HCT116 (cell line): ENCODE data around the gene SLC9A7. TPM values are rescaled to one million over a fixed set of nuclear protein-coding genes. Genes with fewer than 3 reads are reported as not detected.
A peak's percentile ranks its signal among the peaks of the same experiment; 100 is the strongest.

Experiments
- ATAC-seq: fragments of 200-7000 bp; cut with Tn5 transposase; 2 replicates; pipeline ENCODE4 v1.9.1; 2020; ENCODE audit warnings: mild to moderate bottlenecking, moderate library complexity
- BruUV-seq: library from RNA; stranded (reverse); fragments of 400-500 nt; replicated peaks from 2 replicates; lab custom pipeline; 2021; lab: Mats Ljungman, UMichigan
- CTCF ChIA-PET: fragments of 300-600 bp; sonication (Branson Sonifier 250); formaldehyde crosslinking; loops from one replicate; lab custom pipeline; 2021; ENCODE audit warnings: antibody characterized with exemption; lab: Charles Lee
- POLR2A ChIA-PET: fragments of 300-600, 350-600 bp; sonication (Branson Sonifier 250); formaldehyde crosslinking; loops from one replicate; lab custom pipeline; 2021; ENCODE audit warnings: antibody characterized with exemption; lab: Charles Lee
- RAD21 ChIA-PET, 2 experiments: fragments of 300-600 bp; sonication (Branson Sonifier 250); formaldehyde crosslinking; loops; one replicate each; lab custom pipeline; 2023; ENCODE audit warnings: low total read pairs in 2 of 2; ENCODE audit not compliant: uncharacterized antibody in 2 of 2, unreplicated experiment in 2 of 2, low non-redundant PET in 1 of 2; lab: Charles Lee
- DNase-seq: peaks from one replicate; pipeline ENCODE4 v3.0.0-alpha.2; 2010; ENCODE audit warnings: low read depth, low spot score
- H2AFZ ChIP-seq: fragments of 200-600 bp; shearing (Covaris generic), sonication (generic); 2 replicates; pipeline ENCODE4 v1.6.1; 2017; ENCODE audit warnings: low read depth, mixed run types, mixed read lengths, antibody characterized with exemption, low read length; ENCODE audit not compliant: poor library complexity, severe bottlenecking
- H3K27ac ChIP-seq: 2 replicates; pipeline ENCODE4 v1.5.1; 2012; ENCODE audit warnings: low read depth, low read length
- H3K27me3 ChIP-seq: fragments of 200-600 bp; sonication (generic); 2 replicates; pipeline ENCODE4 v1.6.1; 2016; ENCODE audit warnings: mixed run types, low read length, mixed read lengths; ENCODE audit not compliant: insufficient read depth
- H3K36me3 ChIP-seq, 2 experiments: fragments of 200-500 bp in 1 of 2; fragments of 200-600 bp in 1 of 2; sonication (Bioruptor generic) in 1 of 2; sonication (generic) in 1 of 2; 2 replicates each; pipeline versions ENCODE4 v1.5.1 to v1.6.1; 2014 to 2016; ENCODE audit warnings: low read length in 2 of 2, inconsistent platforms in 1 of 2, mixed read lengths in 1 of 2, mixed run types in 1 of 2; ENCODE audit not compliant: insufficient read depth in 2 of 2, control insufficient read depth in 1 of 2
- H3K4me1 ChIP-seq, 2 experiments: fragments of 200-600 bp in 1 of 2; sonication (generic) in 1 of 2; 2 replicates each; pipeline versions ENCODE4 v1.5.1 to v1.6.1; 2012 to 2017; ENCODE audit warnings: low read length in 2 of 2, inconsistent platforms in 1 of 2, mild to moderate bottlenecking in 1 of 2, mixed read lengths in 1 of 2, mixed run types in 1 of 2, moderate library complexity in 1 of 2; ENCODE audit not compliant: insufficient read depth in 2 of 2, control insufficient read depth in 1 of 2
- H3K4me2 ChIP-seq: fragments of 200-600 bp; sonication (generic); 2 replicates; pipeline ENCODE4 v1.6.1; 2017; ENCODE audit warnings: mixed run types, low read length, mixed read lengths
- H3K4me3 ChIP-seq, 2 experiments: fragments of 200-600 bp in 1 of 2; sonication (generic) in 1 of 2; replicated peaks in 1 of 2; 2 replicates each; pipeline ENCODE4 v1.5.1; 2011 to 2016; ENCODE audit warnings: low read length in 2 of 2, control low read depth in 1 of 2, low read depth in 1 of 2, mild to moderate bottlenecking in 1 of 2, mixed read lengths in 1 of 2, mixed run types in 1 of 2
- H3K79me2 ChIP-seq: fragments of 200-600 bp; sonication (generic); 2 replicates; pipeline ENCODE4 v1.6.1; 2017; ENCODE audit warnings: mild to moderate bottlenecking, mixed run types, low read length, moderate library complexity, mixed read lengths; ENCODE audit not compliant: insufficient read depth
- H3K9ac ChIP-seq: fragments of 200-600 bp; sonication (generic); 2 replicates; pipeline ENCODE4 v1.6.1; 2016; ENCODE audit warnings: low read length, mixed read lengths
- H3K9me2 ChIP-seq: fragments of 200-600 bp; sonication (generic), shearing (Covaris generic); 2 replicates; pipeline ENCODE4 v1.6.1; 2017; ENCODE audit warnings: mixed run types, mild to moderate bottlenecking, moderate library complexity; ENCODE audit not compliant: insufficient read depth
- H3K9me3 ChIP-seq, 2 experiments: fragments of 200-500 bp in 1 of 2; fragments of 200-600 bp in 1 of 2; sonication (Bioruptor generic) in 1 of 2; sonication (generic) in 1 of 2; 2 replicates each; pipeline ENCODE4 v1.6.1; 2014 to 2017; ENCODE audit warnings: low read length in 2 of 2, mixed read lengths in 2 of 2, inconsistent platforms in 1 of 2, low read depth in 1 of 2, mild to moderate bottlenecking in 1 of 2, mixed run types in 1 of 2, moderate library complexity in 1 of 2; ENCODE audit not compliant: control insufficient read depth in 1 of 2, insufficient read depth in 1 of 2
- H4K20me1 ChIP-seq: fragments of 200-600 bp; sonication (generic), shearing (Covaris generic); 2 replicates; pipeline ENCODE4 v1.6.1; 2017; ENCODE audit warnings: mixed run types, mild to moderate bottlenecking, moderate library complexity; ENCODE audit not compliant: insufficient read depth
- CBX3 ChIP-seq: IDR thresholded peaks from 2 replicates; pipeline ENCODE4 v1.6.1; 2012; ENCODE audit warnings: low read depth
- CEBPB ChIP-seq: IDR thresholded peaks from 2 replicates; pipeline ENCODE4 v1.6.1; 2012; ENCODE audit warnings: low read depth
- EGR1 ChIP-seq: IDR thresholded peaks from 2 replicates; pipeline ENCODE4 v1.6.1; 2012; ENCODE audit warnings: low read depth
- ELF1 ChIP-seq: IDR thresholded peaks from 2 replicates; pipeline ENCODE4 v1.6.1; 2012; ENCODE audit warnings: low read depth, borderline replicate concordance
- EZH2 ChIP-seq: fragments of 200-600 bp; sonication (generic); IDR thresholded peaks from 2 replicates; pipeline ENCODE4 v1.6.1; 2017; ENCODE audit warnings: antibody characterized with exemption, mixed run types
- EZH2phosphoT487 ChIP-seq: fragments of 200-600 bp; IDR thresholded peaks from 2 replicates; pipeline ENCODE4 v1.6.1; 2018; ENCODE audit warnings: antibody characterized with exemption, borderline replicate concordance
- FOSL1 ChIP-seq: IDR thresholded peaks from 2 replicates; pipeline ENCODE4 v1.6.1; 2012; ENCODE audit warnings: low read depth
- JUND ChIP-seq: IDR thresholded peaks from 2 replicates; pipeline ENCODE4 v1.6.1; 2012
- POLR2A ChIP-seq: IDR thresholded peaks from 2 replicates; pipeline ENCODE4 v1.7.0; 2011; ENCODE audit warnings: borderline replicate concordance; ENCODE audit not compliant: insufficient read depth, insufficient read length; ENCODE audit errors: extremely low read depth
- POLR2AphosphoS5 ChIP-seq: IDR thresholded peaks from 2 replicates; pipeline ENCODE4 v1.6.1; 2011; ENCODE audit warnings: mild to moderate bottlenecking, low read depth, low read length, moderate library complexity
- RAD21 ChIP-seq: IDR thresholded peaks from 2 replicates; pipeline ENCODE4 v1.6.1; 2012; ENCODE audit warnings: low read depth, mild to moderate bottlenecking
- SIN3A ChIP-seq: IDR thresholded peaks from 2 replicates; pipeline ENCODE4 v1.6.1; 2012; ENCODE audit warnings: low read depth
- SP1 ChIP-seq: IDR thresholded peaks from 2 replicates; pipeline ENCODE4 v1.6.1; 2012; ENCODE audit warnings: low read depth
- SRF ChIP-seq: IDR thresholded peaks from 2 replicates; pipeline ENCODE4 v1.6.1; 2012; ENCODE audit warnings: low read depth
- TCF7L2 ChIP-seq: IDR thresholded peaks from 2 replicates; pipeline ENCODE4 v1.7.0; 2011; ENCODE audit warnings: borderline replicate concordance, inconsistent platforms; ENCODE audit not compliant: insufficient read depth, insufficient read length; ENCODE audit errors: extremely low read depth
- YY1 ChIP-seq: IDR thresholded peaks from 2 replicates; pipeline ENCODE4 v1.6.1; 2011; ENCODE audit warnings: low read length, low read depth, moderate library complexity, mild to moderate bottlenecking; ENCODE audit not compliant: insufficient replicate concordance; ENCODE audit errors: extremely low read depth
- ZFX ChIP-seq: fragments of 450-650 bp; IDR thresholded peaks from 2 replicates; pipeline ENCODE4 v1.6.1; 2017
- intact Hi-C: fragments of 100-400 bp; cut with micrococcal nuclease; formaldehyde crosslinking; loops from 2 replicates; pipeline ENCODE4 v1.10.0; 2022
- total RNA-seq: library from RNA; stranded (reverse); gene quantifications from one replicate; pipeline ENCODE4 v1.2.1, GENCODE V29; 2021; ENCODE audit not compliant: unreplicated experiment
- TF ChIP-seq, protein P1 (sequence below): IDR thresholded peaks from 2 replicates; pipeline ENCODE4 v1.6.1; 2012
- TF ChIP-seq, protein P2 (sequence below), 3 experiments: fragments of 200-600 bp in 1 of 3; sonication (generic) in 1 of 3; IDR thresholded peaks in 2 of 3; conservative IDR thresholded peaks in 1 of 3; 2 replicates each; pipeline ENCODE4 v1.5.1; 2012 to 2017; ENCODE audit warnings: low read depth in 2 of 3, low read length in 2 of 3, antibody characterized with exemption in 1 of 3, borderline replicate concordance in 1 of 3, control low read depth in 1 of 3, mild to moderate bottlenecking in 1 of 3, mixed read lengths in 1 of 3, mixed run types in 1 of 3, moderate library complexity in 1 of 3; ENCODE audit not compliant: insufficient read depth in 1 of 3
- TF ChIP-seq, protein P3 (sequence below): IDR thresholded peaks from 2 replicates; pipeline ENCODE4 v1.6.1; 2012; ENCODE audit warnings: low read depth
- TF ChIP-seq, protein P4 (sequence below): IDR thresholded peaks from 2 replicates; pipeline ENCODE4 v1.6.1; 2012

The SLC9A7 gene
- total RNA-seq, 1 experiment from 2014 or later: 18.6 TPM

DNA sequence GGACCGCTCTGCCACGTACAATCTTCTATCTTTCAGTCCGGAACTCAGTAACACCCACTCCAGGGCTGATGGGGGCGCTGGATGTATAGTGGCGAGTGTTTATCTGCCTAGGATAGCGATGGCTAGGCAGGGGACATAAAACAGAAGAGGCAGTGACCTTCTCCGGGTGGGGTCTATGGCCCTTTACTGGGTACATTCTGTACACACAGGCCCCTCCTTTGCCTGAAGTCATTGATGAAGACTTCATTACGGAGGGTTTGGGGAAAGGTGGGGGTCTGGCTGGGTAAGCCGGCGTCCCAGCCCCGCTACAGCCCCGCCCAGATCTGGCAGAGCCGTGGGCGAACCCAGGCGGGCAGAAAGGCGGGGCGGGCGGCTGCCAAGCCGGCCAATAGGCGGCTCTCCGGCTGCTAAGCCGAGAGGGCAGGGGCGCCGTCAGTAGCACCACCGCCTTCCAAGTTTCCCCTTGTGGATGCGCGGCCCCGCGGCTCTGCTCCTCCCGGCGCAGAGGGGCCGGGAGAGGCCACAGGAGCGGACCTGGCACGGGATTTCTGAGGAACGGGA is 185.5 kb downstream of the SLC9A7 start, which contains the start of gene CHST7:
Gene CHST7 (plus strand): TSS at position 435 of the 561 bp plus-strand sequence. CDS start 167 bp downstream, outside the sequence.
- Histone ChIP-seq H4K20me1 (no peaks in the 10 kb centered on the region), H3K9me3 (no peaks in the 10 kb centered on the region), H2AFZ (peak within 1 kb of the TSS; percentile 54), H3K36me3 (no peaks in the 10 kb centered on the region), H3K27me3 (no peaks in the 10 kb centered on the region), H3K79me2 (peaks cover 8% of the 10 kb centered on the region; the same call in 1 of the 2 replicates), H3K27ac (peak within 1 kb of the TSS; percentile 86), H3K9ac (peak within 1 kb of the TSS; percentile 65), H3K4me2 (peak within 1 kb of the TSS; percentile 81), H3K9me2 (no peaks in the 10 kb centered on the region), H3K4me3 (peak within 1 kb of the TSS; percentile 51 to 62), H3K4me1 (peaks cover 8 to 40% of the 10 kb centered on the region in 2 experiments; a peak in 3 of 4 replicates)
- BruUV-seq: no TSS peak
- DNase-seq: peak; percentile 46
- ChIA-PET CTCF (interaction anchor here (0.5 kb wide), 1 partner anchor 115 kb away, joined by 3 read pairs; no protein-coding TSS in a partner anchor), POLR2A (interaction anchor here (1.3 kb wide), 1 partner anchor 9 kb away, joined by 3 read pairs; no protein-coding TSS in a partner anchor), RAD21 (no interaction called here)
- intact Hi-C loops: no loop called here
- ATAC-seq: peak; percentile 89
- TF ChIP-seq EZH2phosphoT487: no peak
- TF ChIP-seq, protein P1, sequence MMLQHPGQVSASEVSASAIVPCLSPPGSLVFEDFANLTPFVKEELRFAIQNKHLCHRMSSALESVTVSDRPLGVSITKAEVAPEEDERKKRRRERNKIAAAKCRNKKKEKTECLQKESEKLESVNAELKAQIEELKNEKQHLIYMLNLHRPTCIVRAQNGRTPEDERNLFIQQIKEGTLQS: no peak
- TF ChIP-seq SRF: no peak
- TF ChIP-seq RAD21: peak; percentile 59
- no peak for TF ChIP-seq POLR2A
- no peak for TF ChIP-seq EZH2
- TF ChIP-seq CEBPB: no peak
- no peak for TF ChIP-seq SP1
- no peak for TF ChIP-seq FOSL1
- peak; percentile 33; the same call in 1 of the 2 replicates for TF ChIP-seq POLR2AphosphoS5
- no peak for TF ChIP-seq SIN3A
- no peak for TF ChIP-seq JUND
- TF ChIP-seq, protein P2, sequence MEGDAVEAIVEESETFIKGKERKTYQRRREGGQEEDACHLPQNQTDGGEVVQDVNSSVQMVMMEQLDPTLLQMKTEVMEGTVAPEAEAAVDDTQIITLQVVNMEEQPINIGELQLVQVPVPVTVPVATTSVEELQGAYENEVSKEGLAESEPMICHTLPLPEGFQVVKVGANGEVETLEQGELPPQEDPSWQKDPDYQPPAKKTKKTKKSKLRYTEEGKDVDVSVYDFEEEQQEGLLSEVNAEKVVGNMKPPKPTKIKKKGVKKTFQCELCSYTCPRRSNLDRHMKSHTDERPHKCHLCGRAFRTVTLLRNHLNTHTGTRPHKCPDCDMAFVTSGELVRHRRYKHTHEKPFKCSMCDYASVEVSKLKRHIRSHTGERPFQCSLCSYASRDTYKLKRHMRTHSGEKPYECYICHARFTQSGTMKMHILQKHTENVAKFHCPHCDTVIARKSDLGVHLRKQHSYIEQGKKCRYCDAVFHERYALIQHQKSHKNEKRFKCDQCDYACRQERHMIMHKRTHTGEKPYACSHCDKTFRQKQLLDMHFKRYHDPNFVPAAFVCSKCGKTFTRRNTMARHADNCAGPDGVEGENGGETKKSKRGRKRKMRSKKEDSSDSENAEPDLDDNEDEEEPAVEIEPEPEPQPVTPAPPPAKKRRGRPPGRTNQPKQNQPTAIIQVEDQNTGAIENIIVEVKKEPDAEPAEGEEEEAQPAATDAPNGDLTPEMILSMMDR (IDR thresholded peaks at IDR 0.05 in 2 of 3, conservative IDR thresholded peaks at IDR 0.05 in 1 of 3; ENCODE audit: borderline replicate concordance in 1 of 3, insufficient read depth in 1 of 3, low read depth in 2 of 3, low read length in 2 of 3): peak; percentile 33 to 51 (median 38); a peak in 3 of 6 replicates
- TF ChIP-seq, protein P3, sequence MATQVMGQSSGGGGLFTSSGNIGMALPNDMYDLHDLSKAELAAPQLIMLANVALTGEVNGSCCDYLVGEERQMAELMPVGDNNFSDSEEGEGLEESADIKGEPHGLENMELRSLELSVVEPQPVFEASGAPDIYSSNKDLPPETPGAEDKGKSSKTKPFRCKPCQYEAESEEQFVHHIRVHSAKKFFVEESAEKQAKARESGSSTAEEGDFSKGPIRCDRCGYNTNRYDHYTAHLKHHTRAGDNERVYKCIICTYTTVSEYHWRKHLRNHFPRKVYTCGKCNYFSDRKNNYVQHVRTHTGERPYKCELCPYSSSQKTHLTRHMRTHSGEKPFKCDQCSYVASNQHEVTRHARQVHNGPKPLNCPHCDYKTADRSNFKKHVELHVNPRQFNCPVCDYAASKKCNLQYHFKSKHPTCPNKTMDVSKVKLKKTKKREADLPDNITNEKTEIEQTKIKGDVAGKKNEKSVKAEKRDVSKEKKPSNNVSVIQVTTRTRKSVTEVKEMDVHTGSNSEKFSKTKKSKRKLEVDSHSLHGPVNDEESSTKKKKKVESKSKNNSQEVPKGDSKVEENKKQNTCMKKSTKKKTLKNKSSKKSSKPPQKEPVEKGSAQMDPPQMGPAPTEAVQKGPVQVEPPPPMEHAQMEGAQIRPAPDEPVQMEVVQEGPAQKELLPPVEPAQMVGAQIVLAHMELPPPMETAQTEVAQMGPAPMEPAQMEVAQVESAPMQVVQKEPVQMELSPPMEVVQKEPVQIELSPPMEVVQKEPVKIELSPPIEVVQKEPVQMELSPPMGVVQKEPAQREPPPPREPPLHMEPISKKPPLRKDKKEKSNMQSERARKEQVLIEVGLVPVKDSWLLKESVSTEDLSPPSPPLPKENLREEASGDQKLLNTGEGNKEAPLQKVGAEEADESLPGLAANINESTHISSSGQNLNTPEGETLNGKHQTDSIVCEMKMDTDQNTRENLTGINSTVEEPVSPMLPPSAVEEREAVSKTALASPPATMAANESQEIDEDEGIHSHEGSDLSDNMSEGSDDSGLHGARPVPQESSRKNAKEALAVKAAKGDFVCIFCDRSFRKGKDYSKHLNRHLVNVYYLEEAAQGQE: no peak
- no peak for TF ChIP-seq TCF7L2
- TF ChIP-seq ELF1: no peak
- no peak for TF ChIP-seq YY1
- TF ChIP-seq ZFX: no peak
- TF ChIP-seq CBX3: no peak; the same call in 1 of the 2 replicates
- peak; percentile 68; the same call in 1 of the 2 replicates for TF ChIP-seq EGR1
- TF ChIP-seq, protein P4, sequence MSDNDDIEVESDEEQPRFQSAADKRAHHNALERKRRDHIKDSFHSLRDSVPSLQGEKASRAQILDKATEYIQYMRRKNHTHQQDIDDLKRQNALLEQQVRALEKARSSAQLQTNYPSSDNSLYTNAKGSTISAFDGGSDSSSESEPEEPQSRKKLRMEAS: no peak; the same call in 1 of the 2 replicates
